Glutamatergic neuron (in vitro differentiated cells): ENCODE measurements around the gene NUAK2. TPM values are rescaled to one million over a fixed set of nuclear protein-coding genes. Genes with fewer than 3 reads are reported as not detected.
"Not testable (repeated sequence)": the region's sequence is repeated elsewhere in the genome, so short reads cannot be mapped to it uniquely, and the experiment has no call there.

Experiments used
- DNase-seq: peaks from one replicate; pipeline ENCODE4 v3.0.0; 2022
- H3K27ac Mint-ChIP-seq: one replicate; pipeline ENCODE4 v1.8.0; 2020; ENCODE audit warnings: mild to moderate bottlenecking, mixed read lengths, inconsistent platforms; ENCODE audit not compliant: unreplicated experiment
- H3K27me3 Mint-ChIP-seq: one replicate; pipeline ENCODE4 v1.8.0; 2020; ENCODE audit warnings: mild to moderate bottlenecking, moderate library complexity, mixed read lengths, inconsistent platforms; ENCODE audit not compliant: unreplicated experiment
- H3K36me3 Mint-ChIP-seq: one replicate; pipeline ENCODE4 v1.8.0; 2020; ENCODE audit warnings: mild to moderate bottlenecking, mixed read lengths, inconsistent platforms; ENCODE audit not compliant: unreplicated experiment
- H3K4me1 Mint-ChIP-seq: one replicate; pipeline ENCODE4 v1.8.0; 2020; ENCODE audit warnings: mild to moderate bottlenecking, low read depth, mixed read lengths, inconsistent platforms; ENCODE audit not compliant: unreplicated experiment
- H3K4me3 Mint-ChIP-seq: one replicate; pipeline ENCODE4 v1.8.0; 2020; ENCODE audit warnings: mild to moderate bottlenecking, mixed read lengths, inconsistent platforms; ENCODE audit not compliant: unreplicated experiment
- H3K9me3 Mint-ChIP-seq: one replicate; pipeline ENCODE4 v1.8.0; 2020; ENCODE audit warnings: mild to moderate bottlenecking, moderate library complexity, mixed read lengths, inconsistent platforms; ENCODE audit not compliant: unreplicated experiment
- total RNA-seq: library from RNA; stranded (reverse); fragmentation: NEBNext Ultra II Directional; extraction: Animal tissue kit (Norgen Biotek cat#: 25700); gene quantifications from one replicate; pipeline ENCODE4 v1.2.1, GENCODE V29; 2021; ENCODE audit not compliant: unreplicated experiment
- TF ChIP-seq, protein P1 (sequence below): fragments of 200-600 bp; sonication (generic); IDR thresholded peaks from one replicate; pipeline ENCODE4 v1.5.0; 2021; ENCODE audit not compliant: partially characterized antibody, unreplicated experiment

Gene NUAK2
- total RNA-seq, 1 donor from 2014 or later: 8.0 TPM

DNA sequence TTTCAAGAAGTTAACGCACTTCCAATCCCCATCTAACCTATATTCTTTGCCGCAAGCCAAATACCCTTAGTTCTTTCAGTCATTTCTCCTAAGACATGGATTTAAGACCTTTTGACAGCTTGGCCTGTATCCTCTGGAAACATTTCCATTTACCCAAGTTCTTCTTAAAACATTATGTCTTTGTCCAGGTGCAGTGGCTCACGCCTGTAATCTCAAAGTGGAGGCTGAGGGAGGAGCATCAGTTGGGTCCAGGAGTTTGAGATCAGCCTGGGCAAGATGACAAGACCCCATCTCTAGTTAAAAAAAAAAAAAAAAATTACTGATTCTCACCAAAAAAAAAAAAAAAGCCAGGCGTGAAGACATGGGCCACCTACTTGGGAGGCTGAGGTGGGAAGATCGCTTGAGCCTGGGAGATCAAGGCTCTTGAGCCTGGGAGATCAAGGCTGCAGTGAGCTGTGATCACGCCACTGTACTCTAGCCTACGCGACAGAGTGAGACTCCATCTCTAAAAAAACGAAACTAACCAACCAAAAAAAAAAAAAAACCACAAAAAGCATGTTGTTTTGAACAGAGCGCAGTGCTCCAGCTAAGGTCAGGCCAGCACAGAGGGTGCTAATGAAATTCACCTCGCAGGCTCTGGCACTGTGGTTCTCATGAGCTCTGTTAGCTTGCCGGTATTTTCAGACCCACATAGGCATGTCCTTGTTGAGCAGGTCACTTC, 36.0 kb downstream of the NUAK2 start:
- DNase-seq: no peak
- Mint-ChIP-seq H3K9me3 (peaks cover 15% of the 10 kb centered on the region), H3K27ac (peak overlapping the region; percentile 86), H3K36me3 (no peaks in the 10 kb centered on the region), H3K4me3 (no peak overlapping the region), H3K27me3 (peaks cover 21% of the 10 kb centered on the region), H3K4me1 (peaks cover 31% of the 10 kb centered on the region)
- TF ChIP-seq, protein P1, sequence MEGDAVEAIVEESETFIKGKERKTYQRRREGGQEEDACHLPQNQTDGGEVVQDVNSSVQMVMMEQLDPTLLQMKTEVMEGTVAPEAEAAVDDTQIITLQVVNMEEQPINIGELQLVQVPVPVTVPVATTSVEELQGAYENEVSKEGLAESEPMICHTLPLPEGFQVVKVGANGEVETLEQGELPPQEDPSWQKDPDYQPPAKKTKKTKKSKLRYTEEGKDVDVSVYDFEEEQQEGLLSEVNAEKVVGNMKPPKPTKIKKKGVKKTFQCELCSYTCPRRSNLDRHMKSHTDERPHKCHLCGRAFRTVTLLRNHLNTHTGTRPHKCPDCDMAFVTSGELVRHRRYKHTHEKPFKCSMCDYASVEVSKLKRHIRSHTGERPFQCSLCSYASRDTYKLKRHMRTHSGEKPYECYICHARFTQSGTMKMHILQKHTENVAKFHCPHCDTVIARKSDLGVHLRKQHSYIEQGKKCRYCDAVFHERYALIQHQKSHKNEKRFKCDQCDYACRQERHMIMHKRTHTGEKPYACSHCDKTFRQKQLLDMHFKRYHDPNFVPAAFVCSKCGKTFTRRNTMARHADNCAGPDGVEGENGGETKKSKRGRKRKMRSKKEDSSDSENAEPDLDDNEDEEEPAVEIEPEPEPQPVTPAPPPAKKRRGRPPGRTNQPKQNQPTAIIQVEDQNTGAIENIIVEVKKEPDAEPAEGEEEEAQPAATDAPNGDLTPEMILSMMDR: no peak

DNA sequence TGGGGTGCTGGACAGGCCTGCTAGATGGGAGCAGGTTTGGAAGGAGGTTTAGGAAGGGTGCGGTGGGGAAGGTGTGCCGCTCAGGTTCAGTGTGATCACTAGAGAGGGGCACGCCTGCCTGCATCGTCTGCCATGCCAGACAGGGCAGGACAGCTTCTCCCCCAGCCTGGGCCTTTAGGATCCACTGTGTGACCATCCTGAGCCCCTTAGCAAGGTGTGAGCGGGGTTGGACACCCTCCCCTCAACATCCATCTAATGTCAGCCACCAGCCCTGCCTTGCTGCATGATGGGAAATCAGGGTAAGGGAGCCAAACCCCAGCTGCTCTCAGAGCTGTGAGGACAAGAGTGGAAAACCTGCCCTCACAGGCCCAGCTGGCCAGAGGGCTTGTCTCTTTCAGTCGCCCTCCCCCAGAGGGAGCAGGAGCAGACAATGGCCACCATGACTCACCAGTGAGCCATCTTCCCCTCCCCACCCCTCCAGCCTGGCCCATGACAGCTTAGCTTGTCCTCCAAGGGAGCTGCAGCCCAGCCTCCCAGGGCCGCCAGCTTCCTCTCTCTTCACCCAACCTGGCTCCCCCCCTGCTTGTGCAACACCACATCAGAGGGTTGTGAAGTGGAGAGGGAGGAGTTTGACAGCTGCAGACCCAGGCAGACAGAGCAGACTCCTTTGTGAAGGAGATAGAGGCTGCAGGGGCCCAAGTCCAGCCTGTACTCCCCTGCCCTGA, 37.0 kb downstream of the NUAK2 start:
- DNase-seq: peak; percentile 83
- Mint-ChIP-seq H3K27me3 (peaks cover 21% of the 10 kb centered on the region), H3K36me3 (no peaks in the 10 kb centered on the region), H3K9me3 (peaks cover 14% of the 10 kb centered on the region), H3K27ac (peak overlapping the region; percentile 86), H3K4me3 (no peak overlapping the region), H3K4me1 (peaks cover 31% of the 10 kb centered on the region)
- TF ChIP-seq, protein P1: no peak

DNA sequence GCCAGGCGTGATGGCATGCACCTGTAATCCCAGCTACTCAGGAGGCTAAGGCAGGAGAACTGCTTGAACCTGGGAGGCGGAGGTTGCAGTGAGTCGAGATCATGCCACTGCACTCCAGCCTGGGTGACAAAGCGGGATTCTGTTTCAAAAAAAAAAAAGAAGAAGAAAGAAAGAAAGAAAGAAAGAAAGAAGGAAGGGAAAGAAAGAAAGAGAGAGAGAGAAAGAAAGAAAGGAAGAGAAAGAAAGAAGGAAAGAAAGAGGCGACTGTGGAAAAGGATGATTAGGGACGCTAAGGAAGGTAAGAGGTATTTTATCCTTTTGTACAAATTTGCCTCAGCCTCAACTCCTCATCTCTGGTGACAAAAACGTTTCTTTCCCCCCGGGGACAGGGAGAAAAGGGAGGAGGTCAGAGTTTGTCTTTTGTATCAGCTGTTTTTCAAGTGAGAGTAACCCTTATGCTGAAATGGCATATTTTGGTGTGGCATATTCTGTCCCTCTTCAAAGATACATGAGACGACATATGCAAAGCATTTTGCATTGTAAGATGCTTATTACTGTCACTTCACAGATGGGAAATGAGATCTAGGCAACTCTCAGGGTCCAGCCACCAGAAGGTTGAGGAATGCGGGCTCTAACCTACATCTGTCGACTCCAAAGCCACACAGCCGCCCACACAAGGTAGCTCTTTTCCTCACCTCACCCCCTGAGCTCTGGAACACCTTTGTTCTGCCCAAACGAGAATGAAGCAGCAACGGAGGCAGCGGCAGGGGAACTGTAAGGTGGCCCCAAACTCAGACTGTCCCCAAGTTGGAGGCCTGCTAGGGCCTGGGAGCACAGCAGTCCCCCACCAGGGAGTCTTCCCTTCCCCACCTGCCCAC, 38.0 kb downstream of the NUAK2 start:
- H3K4me1 Mint-ChIP-seq: peaks cover 37% of the 10 kb centered on the region
- DNase-seq: no peak
- H3K36me3 Mint-ChIP-seq: no peaks in the 10 kb centered on the region
- H3K27ac Mint-ChIP-seq: peak overlapping the region; percentile 71
- H3K9me3 Mint-ChIP-seq: peaks cover 17% of the 10 kb centered on the region
- H3K4me3 Mint-ChIP-seq: peak overlapping the region; percentile 34
- H3K27me3 Mint-ChIP-seq: peaks cover 21% of the 10 kb centered on the region
- TF ChIP-seq, protein P1: no peak

DNA sequence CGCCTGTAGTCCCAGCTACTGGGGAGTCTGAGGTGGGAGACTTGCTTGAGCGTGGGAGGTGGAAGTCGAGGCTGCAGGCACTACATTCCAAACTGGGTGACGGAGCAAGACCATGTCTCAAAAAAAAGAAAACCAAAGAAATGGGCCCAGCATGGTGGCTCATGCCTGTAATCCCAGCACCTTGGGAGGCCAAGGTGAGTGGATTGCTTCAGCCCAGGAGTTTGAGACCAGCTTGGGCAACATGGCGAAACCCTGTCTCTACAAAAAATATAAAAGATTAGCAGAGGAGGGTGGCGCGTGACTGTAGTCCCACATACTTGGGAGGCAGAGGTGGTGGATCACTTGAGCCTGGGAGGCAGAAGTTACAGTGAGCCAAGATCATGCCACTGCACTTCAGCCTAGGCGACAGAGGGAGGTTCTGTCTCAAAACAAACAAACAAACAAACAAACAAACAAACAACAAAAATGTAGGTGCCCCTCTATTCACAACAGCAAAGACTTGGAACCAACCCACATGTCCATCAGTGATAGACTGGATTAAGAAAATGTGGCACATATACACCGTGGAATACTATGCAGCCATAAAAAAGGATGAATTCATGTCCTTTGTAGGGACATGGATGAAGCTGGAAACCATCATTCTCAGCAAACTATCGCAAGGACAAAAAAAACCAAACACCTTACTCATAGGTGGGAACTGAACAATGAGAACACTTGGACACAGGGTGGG, 40.7 kb downstream of the NUAK2 start:
- not testable (repeated sequence) for DNase-seq, H3K27ac Mint-ChIP-seq, H3K36me3 Mint-ChIP-seq, H3K4me3 Mint-ChIP-seq
- Mint-ChIP-seq H3K27me3 (peaks cover 18% of the 10 kb centered on the region), H3K4me1 (peaks cover 29% of the 10 kb centered on the region), H3K9me3 (peaks cover 15% of the 10 kb centered on the region)

DNA sequence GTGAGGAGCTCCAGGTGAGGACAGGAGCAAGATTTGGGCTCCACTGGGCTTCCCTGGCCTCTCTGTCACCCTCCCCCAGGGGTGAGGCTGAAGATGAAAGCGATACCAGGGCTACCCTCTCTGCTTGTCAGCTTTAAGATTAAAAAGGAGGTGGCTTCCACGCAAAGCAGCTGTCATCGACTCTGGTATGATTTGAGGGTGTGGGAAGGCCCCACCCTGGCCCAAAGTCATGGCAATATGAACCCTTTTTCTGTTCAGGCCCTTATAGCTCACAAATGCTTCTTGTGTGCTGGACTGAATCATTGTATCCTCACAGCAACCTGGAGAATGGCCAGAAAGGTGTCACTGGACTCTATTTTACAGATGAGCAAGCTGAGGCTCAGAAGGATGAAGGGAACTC, 41.6 kb downstream of the NUAK2 start:
- H3K9me3 Mint-ChIP-seq: peaks cover 11% of the 10 kb centered on the region
- H3K27me3 Mint-ChIP-seq: peaks cover 12% of the 10 kb centered on the region
- TF ChIP-seq, protein P1: no peak
- DNase-seq: no peak
- H3K27ac Mint-ChIP-seq: no peak overlapping the region
- H3K4me3 Mint-ChIP-seq: no peak overlapping the region
- no peaks in the 10 kb centered on the region for H3K36me3 Mint-ChIP-seq
- peaks cover 22% of the 10 kb centered on the region for H3K4me1 Mint-ChIP-seq
